Kidney (tissue), 14 donors: ENCODE measurements around the gene MRPL58. TPM values are rescaled to one million over a fixed set of nuclear protein-coding genes. Genes with fewer than 3 reads are reported as not detected.

Experiments
- DNase-seq, 5 donors: peaks; one replicate each; pipeline ENCODE4 v3.0.0-alpha.2; 2013 to 2020
- FAIRE-seq: peaks from 2 replicates; lab custom pipeline; 2012; peaks lifted over from hg19 to GRCh38; lab: Jason Lieb, UNC
- H3K27ac ChIP-seq, 2 donors: one replicate each; pipeline ENCODE4 v1.7.0; 2013; ENCODE audit warnings: low read depth in 2 of 2, low read length in 2 of 2, inconsistent platforms in 1 of 2
- H3K27me3 ChIP-seq: one replicate; pipeline ENCODE4 v1.7.1; 2013; ENCODE audit warnings: low read length, inconsistent platforms; ENCODE audit not compliant: control insufficient read depth, insufficient read depth
- H3K36me3 ChIP-seq, 3 donors: one replicate each; pipeline versions ENCODE4 v1.7.0 to v1.7.1; 2013; ENCODE audit warnings: low read length in 3 of 3, control low read depth in 1 of 3, inconsistent platforms in 1 of 3; ENCODE audit not compliant: insufficient read depth in 3 of 3, control insufficient read depth in 2 of 3
- H3K4me1 ChIP-seq, 3 donors: one replicate each; pipeline versions ENCODE4 v1.7.0 to v1.7.1; 2013; ENCODE audit warnings: low read length in 3 of 3, inconsistent platforms in 1 of 3, low read depth in 1 of 3; ENCODE audit not compliant: control insufficient read depth in 2 of 3, insufficient read depth in 2 of 3
- H3K4me3 ChIP-seq, 3 donors: one replicate each; pipeline versions ENCODE4 v1.7.0 to v1.8.1; 2013; ENCODE audit warnings: low read length in 3 of 3, control low read depth in 1 of 3, inconsistent platforms in 1 of 3
- H3K9ac ChIP-seq, 3 donors: one replicate each; pipeline versions ENCODE4 v1.7.0 to v1.7.1; 2013; ENCODE audit warnings: low read length in 3 of 3, control low read depth in 1 of 3, inconsistent platforms in 1 of 3
- H3K9me3 ChIP-seq, 3 donors: one replicate each; pipeline versions ENCODE4 v1.7.0 to v1.7.1; 2013; ENCODE audit warnings: low read length in 3 of 3, control low read depth in 1 of 3, inconsistent platforms in 1 of 3; ENCODE audit not compliant: control insufficient read depth in 2 of 3, insufficient read depth in 1 of 3
- intact Hi-C: fragments of 100-400 bp; cut with DNase I; formaldehyde crosslinking; loops from one replicate; pipeline ENCODE4 v1.11.1; 2022
- polyA plus RNA-seq: library from polyadenylated mRNA; stranded (reverse); fragments of 350-450 nt; fragmentation: Illumina TruSeq; extraction: RNeasy Lipid Tissue Mini Kit (QIAGEN cat#74804); gene quantifications from one replicate; pipeline ENCODE4 v1.2.3, GENCODE V29; 2014; ENCODE audit warnings: low read depth, low replicate concordance; ENCODE audit not compliant: insufficient read depth
- total RNA-seq: library from RNA; stranded (reverse); fragmentation: NEBNext Ultra II Directional; extraction: Animal tissue kit (Norgen Biotek cat#: 25700); gene quantifications from one replicate; pipeline ENCODE4 v1.2.1, GENCODE V29; 2021
- TF ChIP-seq, protein P1 (sequence below): IDR thresholded peaks from 3 replicates; pipeline ENCODE4 v1.5.1; 2012; ENCODE audit warnings: mild to moderate bottlenecking, moderate library complexity, borderline replicate concordance; ENCODE audit not compliant: insufficient read depth; ENCODE audit errors: extremely low read depth
- donor health status: control.
- donor health status: control.
- donor health status: control.
- donor health status: control.
- donor health status: control.
- donor health status: DM: yes; HTN: yes; CAD: no.
- donor health status: Normal renal cell carcinoma (clear cell type).

MRPL58 gene
- total and polyA plus RNA-seq, 2 donors from 2014 or later = 23.1 to 84.5 TPM

DNA sequence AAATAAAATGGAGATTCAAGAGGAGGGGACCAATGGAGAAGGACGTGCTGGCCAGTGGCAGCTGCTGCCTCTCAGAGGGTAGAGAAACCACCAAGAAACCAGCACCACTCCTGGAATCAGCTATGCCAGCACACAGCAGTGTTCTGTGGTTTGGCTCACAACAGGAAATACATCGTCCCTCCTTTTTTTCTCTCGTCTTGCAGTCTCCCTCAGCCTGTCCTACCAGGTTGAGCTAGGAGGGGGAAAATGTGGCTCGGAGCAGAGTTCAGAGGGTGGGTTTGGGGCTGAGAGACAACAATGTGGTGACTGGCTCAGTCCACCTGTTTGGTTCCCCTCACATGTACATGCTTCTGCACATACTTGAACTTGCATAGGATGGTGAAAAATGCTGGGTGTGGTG, 55.4 kb downstream of the MRPL58 start:
- TF ChIP-seq, protein P1, sequence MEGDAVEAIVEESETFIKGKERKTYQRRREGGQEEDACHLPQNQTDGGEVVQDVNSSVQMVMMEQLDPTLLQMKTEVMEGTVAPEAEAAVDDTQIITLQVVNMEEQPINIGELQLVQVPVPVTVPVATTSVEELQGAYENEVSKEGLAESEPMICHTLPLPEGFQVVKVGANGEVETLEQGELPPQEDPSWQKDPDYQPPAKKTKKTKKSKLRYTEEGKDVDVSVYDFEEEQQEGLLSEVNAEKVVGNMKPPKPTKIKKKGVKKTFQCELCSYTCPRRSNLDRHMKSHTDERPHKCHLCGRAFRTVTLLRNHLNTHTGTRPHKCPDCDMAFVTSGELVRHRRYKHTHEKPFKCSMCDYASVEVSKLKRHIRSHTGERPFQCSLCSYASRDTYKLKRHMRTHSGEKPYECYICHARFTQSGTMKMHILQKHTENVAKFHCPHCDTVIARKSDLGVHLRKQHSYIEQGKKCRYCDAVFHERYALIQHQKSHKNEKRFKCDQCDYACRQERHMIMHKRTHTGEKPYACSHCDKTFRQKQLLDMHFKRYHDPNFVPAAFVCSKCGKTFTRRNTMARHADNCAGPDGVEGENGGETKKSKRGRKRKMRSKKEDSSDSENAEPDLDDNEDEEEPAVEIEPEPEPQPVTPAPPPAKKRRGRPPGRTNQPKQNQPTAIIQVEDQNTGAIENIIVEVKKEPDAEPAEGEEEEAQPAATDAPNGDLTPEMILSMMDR = no peak
- Histone ChIP-seq H3K27ac (no peak overlapping the region), H3K4me3 (no peak overlapping the region), H3K27me3 (no peaks in the 10 kb centered on the region), H3K9me3 (no peaks in the 10 kb centered on the region), H3K36me3 (peaks cover 0 to 14% (median 12%) of the 10 kb centered on the region in 3 donors), H3K4me1 (no peaks in the 10 kb centered on the region), H3K9ac (no peak overlapping the region)
- FAIRE-seq = no peak
- intact Hi-C loops = no loop called here
- no peak for DNase-seq

DNA sequence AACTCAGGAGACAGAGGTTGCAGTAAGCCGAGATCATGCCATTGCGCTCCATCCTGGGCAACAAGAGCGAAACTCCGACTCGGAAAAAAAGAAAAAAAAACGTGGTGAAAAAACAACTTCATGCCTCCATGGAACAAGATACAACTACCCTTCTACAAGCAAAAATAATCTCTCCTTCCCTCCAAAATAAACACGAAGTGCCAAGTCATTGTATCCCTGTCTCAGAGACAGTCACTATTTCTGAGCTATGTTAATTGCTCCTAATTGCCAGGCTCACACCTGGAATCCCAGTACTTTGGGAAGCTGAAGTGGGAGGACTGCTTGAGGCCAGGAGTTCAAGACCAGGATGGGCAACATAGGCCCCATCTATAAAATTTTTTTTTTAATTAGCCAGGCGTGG, 56.3 kb downstream of the MRPL58 start:
- Histone ChIP-seq H3K4me1 (peaks cover 0 to 2% (median 0%) of the 10 kb centered on the region in 3 donors), H3K27me3 (no peaks in the 10 kb centered on the region), H3K27ac (no peak overlapping the region), H3K9ac (no peak overlapping the region), H3K4me3 (no peak overlapping the region), H3K9me3 (no peaks in the 10 kb centered on the region), H3K36me3 (peaks cover 0 to 6% (median 6%) of the 10 kb centered on the region in 3 donors)
- no peak for FAIRE-seq
- peak in 1 of 5 donors; percentile 6 for DNase-seq
- TF ChIP-seq, protein P1 = no peak
- intact Hi-C loops = no loop called here

DNA sequence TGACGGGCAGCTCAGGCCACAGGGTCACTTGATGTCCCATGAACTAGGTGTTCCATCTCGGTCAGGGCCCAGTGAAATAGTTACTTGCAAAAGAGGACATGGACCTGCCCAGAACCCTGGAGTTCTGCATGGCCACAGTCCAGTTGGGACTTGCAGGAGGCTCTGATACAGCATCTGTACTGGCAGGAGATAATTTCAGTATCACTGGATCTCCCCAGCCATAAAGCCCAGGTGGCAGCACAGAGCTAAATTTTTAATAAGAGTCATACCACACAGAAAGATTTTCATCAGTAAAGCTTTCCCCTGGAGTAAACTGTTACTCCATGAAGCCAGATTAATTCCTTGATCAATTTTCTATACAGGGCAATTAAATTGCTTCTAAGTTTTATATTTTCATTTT, 57.3 kb downstream of the MRPL58 start:
- no peak overlapping the region for H3K27ac ChIP-seq
- peak in 1 of 5 donors; percentile 26 for DNase-seq
- no peak for FAIRE-seq
- H3K9ac ChIP-seq = no peak overlapping the region
- H3K4me3 ChIP-seq = no peak overlapping the region
- no peaks in the 10 kb centered on the region for H3K36me3 ChIP-seq
- no peaks in the 10 kb centered on the region for H3K9me3 ChIP-seq
- TF ChIP-seq, protein P1 = peak; percentile 40
- H3K27me3 ChIP-seq = no peaks in the 10 kb centered on the region
- intact Hi-C loops = no loop called here
- H3K4me1 ChIP-seq = peaks cover 0 to 11% (median 0%) of the 10 kb centered on the region in 3 donors

Other genes starting within 250 kb of the MRPL58 start
- 41.5 TPM for gene NAT9, start 236.3 kb upstream of the MRPL58 start, total RNA-seq
- 33.5 TPM for gene NAT9, start 236.3 kb upstream of the MRPL58 start, polyA plus RNA-seq
- 0.31 TPM for gene GRIN2C, start 152.8 kb upstream of the MRPL58 start, total RNA-seq
- 0.15 TPM for gene GRIN2C, start 152.8 kb upstream of the MRPL58 start, polyA plus RNA-seq
- 9.0 TPM for gene FDXR, start 139.7 kb upstream of the MRPL58 start, total RNA-seq
- 15.2 TPM for gene FDXR, start 139.7 kb upstream of the MRPL58 start, polyA plus RNA-seq
- gene FADS6, start 119.0 kb upstream of the MRPL58 start, total RNA-seq = not detected
- not detected for gene FADS6, start 119.0 kb upstream of the MRPL58 start, polyA plus RNA-seq
- 0.22 TPM for gene USH1G, start 89.4 kb upstream of the MRPL58 start, total RNA-seq
- gene USH1G, start 89.4 kb upstream of the MRPL58 start, polyA plus RNA-seq = 0.17 TPM
- gene OTOP2, start 88.4 kb upstream of the MRPL58 start, total RNA-seq = not detected
- not detected for gene OTOP2, start 88.4 kb upstream of the MRPL58 start, polyA plus RNA-seq
- gene OTOP3, start 76.8 kb upstream of the MRPL58 start, total RNA-seq = not detected
- gene OTOP3, start 76.8 kb upstream of the MRPL58 start, polyA plus RNA-seq = not detected
- gene HID1, start 39.9 kb upstream of the MRPL58 start, total RNA-seq = 32.6 TPM
- 13.6 TPM for gene HID1, start 39.9 kb upstream of the MRPL58 start, polyA plus RNA-seq
- 29.3 TPM for gene CDR2L, start 25.0 kb upstream of the MRPL58 start, total RNA-seq
- 12.5 TPM for gene CDR2L, start 25.0 kb upstream of the MRPL58 start, polyA plus RNA-seq
- gene ATP5PD, start 34.3 kb downstream of the MRPL58 start, total RNA-seq = 261 TPM
- 916 TPM for gene ATP5PD, start 34.3 kb downstream of the MRPL58 start, polyA plus RNA-seq
- gene KCTD2, start 34.6 kb downstream of the MRPL58 start, total RNA-seq = 30.2 TPM
- 26.0 TPM for gene KCTD2, start 34.6 kb downstream of the MRPL58 start, polyA plus RNA-seq
- gene SLC16A5, start 75.3 kb downstream of the MRPL58 start, total RNA-seq = 184 TPM
- gene SLC16A5, start 75.3 kb downstream of the MRPL58 start, polyA plus RNA-seq = 28.4 TPM
- gene ARMC7, start 97.3 kb downstream of the MRPL58 start, total RNA-seq = 31.8 TPM
- gene ARMC7, start 97.3 kb downstream of the MRPL58 start, polyA plus RNA-seq = 35.1 TPM
- gene NT5C, start 119.1 kb downstream of the MRPL58 start, total RNA-seq = 59.4 TPM
- 74.9 TPM for gene NT5C, start 119.1 kb downstream of the MRPL58 start, polyA plus RNA-seq
- gene JPT1, start 141.8 kb downstream of the MRPL58 start, total RNA-seq = 76.4 TPM
- gene JPT1, start 141.8 kb downstream of the MRPL58 start, polyA plus RNA-seq = 122 TPM
- gene SUMO2, start 170.3 kb downstream of the MRPL58 start, total RNA-seq = 315 TPM
- gene SUMO2, start 170.3 kb downstream of the MRPL58 start, polyA plus RNA-seq = 279 TPM
- 67.1 TPM for gene NUP85, start 193.0 kb downstream of the MRPL58 start, total RNA-seq
- gene NUP85, start 193.0 kb downstream of the MRPL58 start, polyA plus RNA-seq = 23.9 TPM
- gene GGA3, start 248.9 kb downstream of the MRPL58 start, total RNA-seq = 49.2 TPM
- 8.0 TPM for gene GGA3, start 248.9 kb downstream of the MRPL58 start, polyA plus RNA-seq
- gene MRPS7, start 249.2 kb downstream of the MRPL58 start, total RNA-seq = 46.4 TPM
- 134 TPM for gene MRPS7, start 249.2 kb downstream of the MRPL58 start, polyA plus RNA-seq